ENCODE data around the gene WASF3. TPM values are rescaled to one million over a fixed set of nuclear protein-coding genes. Genes with fewer than 3 reads are reported as not detected.

The WASF3 gene
- total RNA-seq, 4 donors from 2014 or later: 5.4 to 11.6 (median 7.6) TPM

DNA sequence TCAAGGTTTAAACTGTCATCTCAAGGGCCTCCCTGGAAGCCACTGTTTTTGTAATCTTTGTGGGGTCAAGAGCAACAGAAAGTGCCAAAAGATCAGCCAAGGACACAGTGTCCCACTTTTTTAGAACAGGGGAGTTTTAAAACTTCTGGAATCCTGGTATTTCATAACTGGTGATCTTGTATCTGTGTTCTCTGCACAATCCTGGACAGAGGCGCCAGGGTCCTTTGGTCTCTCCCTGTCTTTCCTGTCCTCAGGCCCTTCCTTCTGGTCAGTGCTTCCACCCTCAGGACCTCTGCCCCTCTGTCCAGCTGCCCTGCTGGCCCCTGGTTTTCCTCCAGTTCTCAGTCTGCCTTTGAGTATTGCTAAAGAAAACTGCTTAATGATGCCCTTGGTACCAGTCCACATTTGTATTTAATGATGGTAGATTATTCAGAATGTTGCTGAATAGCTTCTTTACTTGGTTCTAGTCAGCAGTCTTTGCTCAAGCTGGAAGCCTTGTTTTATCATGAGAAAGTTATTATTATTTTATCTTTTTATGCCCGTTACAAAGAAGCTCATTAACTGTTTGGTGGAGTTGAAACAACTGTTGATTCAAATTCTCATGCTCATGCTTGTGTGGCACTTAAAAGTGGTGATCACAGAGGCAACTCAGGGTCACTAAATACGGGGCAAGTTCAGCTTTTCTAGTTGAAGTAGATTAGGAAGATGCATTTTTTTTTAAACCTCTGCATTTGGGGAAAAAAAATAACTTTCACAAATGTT, 47.5 kb downstream of the WASF3 start:
- Histone ChIP-seq H3K36me3 (no peaks in the 10 kb centered on the region), H3K4me1 (peaks cover 14 to 26% of the 10 kb centered on the region in 2 donors), H3K27ac (peak overlapping the region; percentile 23 to 65 (median 55)), H3K9me3 (no peaks in the 10 kb centered on the region), H3K4me3 (no peak overlapping the region), H3K27me3 (no peaks in the 10 kb centered on the region)
- in situ Hi-C loops (cut with MboI; ENCODE audit: low sequenced_read_pairs in 4 of 4): no loop called here
- intact Hi-C loops (cut with DNase I; ENCODE audit: low total_unique reads): loop anchor here (5.0 kb wide), 1 partner anchor 48 kb away; the partner anchor contains the start of gene WASF3
- TF ChIP-seq POLR2A (IDR thresholded peaks at IDR 0.05): peak in 1 of 2 donors; percentile 9
- TF ChIP-seq, protein P1, sequence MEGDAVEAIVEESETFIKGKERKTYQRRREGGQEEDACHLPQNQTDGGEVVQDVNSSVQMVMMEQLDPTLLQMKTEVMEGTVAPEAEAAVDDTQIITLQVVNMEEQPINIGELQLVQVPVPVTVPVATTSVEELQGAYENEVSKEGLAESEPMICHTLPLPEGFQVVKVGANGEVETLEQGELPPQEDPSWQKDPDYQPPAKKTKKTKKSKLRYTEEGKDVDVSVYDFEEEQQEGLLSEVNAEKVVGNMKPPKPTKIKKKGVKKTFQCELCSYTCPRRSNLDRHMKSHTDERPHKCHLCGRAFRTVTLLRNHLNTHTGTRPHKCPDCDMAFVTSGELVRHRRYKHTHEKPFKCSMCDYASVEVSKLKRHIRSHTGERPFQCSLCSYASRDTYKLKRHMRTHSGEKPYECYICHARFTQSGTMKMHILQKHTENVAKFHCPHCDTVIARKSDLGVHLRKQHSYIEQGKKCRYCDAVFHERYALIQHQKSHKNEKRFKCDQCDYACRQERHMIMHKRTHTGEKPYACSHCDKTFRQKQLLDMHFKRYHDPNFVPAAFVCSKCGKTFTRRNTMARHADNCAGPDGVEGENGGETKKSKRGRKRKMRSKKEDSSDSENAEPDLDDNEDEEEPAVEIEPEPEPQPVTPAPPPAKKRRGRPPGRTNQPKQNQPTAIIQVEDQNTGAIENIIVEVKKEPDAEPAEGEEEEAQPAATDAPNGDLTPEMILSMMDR (IDR thresholded peaks at IDR 0.05 in 4 of 5, conservative IDR thresholded peaks at IDR 0.05 in 1 of 5): no peak
- ATAC-seq (peak; percentile 85 to 86), DNase-seq (peak; percentile 57 to 82)

DNA sequence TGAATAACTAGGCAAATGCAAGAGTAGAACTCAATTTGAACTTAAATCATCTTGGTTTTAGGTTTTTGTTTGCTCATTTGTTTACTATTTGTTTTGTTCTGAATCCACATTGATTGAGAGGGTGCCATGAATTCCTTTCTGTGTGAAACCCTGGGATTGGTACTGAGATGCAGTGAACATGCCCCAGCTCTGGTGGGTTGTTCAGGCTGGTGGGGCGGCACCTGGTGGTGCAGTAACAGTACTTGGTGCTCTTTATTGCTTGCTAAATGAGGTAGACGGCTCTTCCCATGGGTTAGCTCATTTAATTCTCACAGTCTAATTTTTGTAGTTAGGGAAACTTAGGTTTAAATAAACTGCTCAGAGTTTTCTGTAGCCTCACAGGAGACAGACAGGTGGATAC, 48.4 kb downstream of the WASF3 start:
- Histone ChIP-seq H3K9me3 (no peaks in the 10 kb centered on the region), H3K27me3 (no peaks in the 10 kb centered on the region), H3K27ac (peak overlapping the region; percentile 23 to 65 (median 44)), H3K4me1 (peaks cover 14 to 26% of the 10 kb centered on the region in 2 donors), H3K36me3 (no peaks in the 10 kb centered on the region), H3K4me3 (no peak overlapping the region)
- TF ChIP-seq, protein P1 (IDR thresholded peaks at IDR 0.05 in 4 of 5, conservative IDR thresholded peaks at IDR 0.05 in 1 of 5): no peak
- no peak for TF ChIP-seq POLR2A (IDR thresholded peaks at IDR 0.05)
- DNase-seq (no peak), ATAC-seq (no peak)
- in situ Hi-C loops (cut with MboI; ENCODE audit: low sequenced_read_pairs in 4 of 4) (no loop called here), intact Hi-C loops (cut with DNase I; ENCODE audit: low total_unique reads) (no loop called here)

DNA sequence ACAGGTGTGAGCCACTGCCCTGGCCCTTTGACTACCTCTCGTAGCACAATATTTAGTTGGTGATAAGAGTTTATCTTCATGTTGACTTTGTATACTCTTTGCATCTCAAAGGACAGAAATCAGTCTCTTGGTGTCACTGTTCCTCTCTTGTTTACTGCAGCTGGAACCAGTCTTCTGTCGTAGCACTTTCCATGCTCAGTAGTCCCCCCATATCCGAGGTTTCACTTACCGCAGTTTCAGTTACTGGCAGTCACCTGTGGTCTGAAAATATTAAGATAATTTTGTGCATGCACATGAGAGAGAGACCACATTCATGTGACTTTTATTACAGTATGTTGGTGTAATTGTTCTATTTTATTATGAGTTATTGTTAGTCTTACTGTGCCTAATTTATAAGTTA, 49.1 kb downstream of the WASF3 start:
- TF ChIP-seq, protein P1 (IDR thresholded peaks at IDR 0.05 in 4 of 5, conservative IDR thresholded peaks at IDR 0.05 in 1 of 5): no peak
- no peak for TF ChIP-seq POLR2A (IDR thresholded peaks at IDR 0.05)
- Histone ChIP-seq H3K4me1 (peaks cover 9 to 22% of the 10 kb centered on the region in 2 donors), H3K27ac (no peak overlapping the region), H3K4me3 (no peak overlapping the region), H3K36me3 (no peaks in the 10 kb centered on the region), H3K27me3 (no peaks in the 10 kb centered on the region), H3K9me3 (no peaks in the 10 kb centered on the region)
- in situ Hi-C loops (cut with MboI; ENCODE audit: low sequenced_read_pairs in 4 of 4): no loop called here
- DNase-seq (no peak), ATAC-seq (no peak)
- intact Hi-C loops (cut with DNase I; ENCODE audit: low total_unique reads): no loop called here

DNA sequence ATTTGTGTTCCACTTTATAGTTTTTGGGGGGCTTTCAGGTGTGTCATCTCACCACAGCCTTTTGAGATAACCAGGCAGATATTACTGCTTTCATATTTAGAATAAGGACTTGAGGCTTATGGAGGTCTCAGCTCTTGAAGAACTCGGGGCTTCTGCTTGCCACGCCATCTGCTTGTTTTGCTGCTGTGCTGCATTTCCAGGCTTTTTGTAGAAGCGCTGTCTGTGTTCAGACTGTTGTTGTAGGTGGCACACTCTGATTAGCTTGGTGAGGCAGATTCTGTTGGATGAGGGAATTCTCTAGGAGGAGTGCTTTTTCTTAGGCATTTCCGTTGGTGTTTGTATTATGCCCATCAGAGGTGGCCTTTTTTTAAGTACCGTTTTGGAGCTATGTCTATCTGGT, 57.2 kb downstream of the WASF3 start:
- Histone ChIP-seq H3K4me3 (no peak overlapping the region), H3K4me1 (no peaks in the 10 kb centered on the region), H3K27me3 (no peaks in the 10 kb centered on the region), H3K9me3 (no peaks in the 10 kb centered on the region), H3K36me3 (no peaks in the 10 kb centered on the region), H3K27ac (no peak overlapping the region)
- no peak for DNase-seq
- intact Hi-C loops (cut with DNase I; ENCODE audit: low total_unique reads) (no loop called here), in situ Hi-C loops (cut with MboI; ENCODE audit: low sequenced_read_pairs in 4 of 4) (no loop called here)
- ATAC-seq: no peak
- TF ChIP-seq, protein P1 (IDR thresholded peaks at IDR 0.05 in 4 of 5, conservative IDR thresholded peaks at IDR 0.05 in 1 of 5): no peak
- no peak for TF ChIP-seq POLR2A (IDR thresholded peaks at IDR 0.05)

All from gastrocnemius medialis (tissue), 4 donors.